ENCODE results near the gene CDC27.

The CDC27 gene

DNA sequence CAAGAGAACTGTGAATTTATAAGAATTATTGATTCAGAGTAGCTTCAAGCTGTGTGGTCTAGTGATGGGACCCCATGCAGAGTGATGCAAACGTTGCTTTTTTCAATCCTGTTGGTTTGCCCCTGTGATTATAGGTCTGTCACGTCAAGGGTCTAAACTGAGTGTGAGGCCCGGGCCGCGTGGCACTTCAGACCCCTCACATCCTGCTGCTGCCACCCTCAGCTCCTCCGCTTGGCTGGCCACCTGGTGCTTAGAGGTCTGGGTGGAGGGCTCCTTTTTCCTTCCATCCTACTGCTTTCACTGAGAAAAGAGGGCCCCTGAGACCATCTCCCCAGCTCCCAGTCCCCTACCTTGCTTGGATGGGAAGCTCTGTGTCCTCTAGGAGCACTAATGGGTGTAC is 32.1 kb upstream of the CDC27 start:
- TF ChIP-seq OSR1 (CRISPR knock-in tag; IDR thresholded peaks at IDR 0.05) (no peak), ZFP30 (CRISPR knock-in tag; IDR thresholded peaks at IDR 0.05) (no peak)
- TF ChIP-seq, protein P1, sequence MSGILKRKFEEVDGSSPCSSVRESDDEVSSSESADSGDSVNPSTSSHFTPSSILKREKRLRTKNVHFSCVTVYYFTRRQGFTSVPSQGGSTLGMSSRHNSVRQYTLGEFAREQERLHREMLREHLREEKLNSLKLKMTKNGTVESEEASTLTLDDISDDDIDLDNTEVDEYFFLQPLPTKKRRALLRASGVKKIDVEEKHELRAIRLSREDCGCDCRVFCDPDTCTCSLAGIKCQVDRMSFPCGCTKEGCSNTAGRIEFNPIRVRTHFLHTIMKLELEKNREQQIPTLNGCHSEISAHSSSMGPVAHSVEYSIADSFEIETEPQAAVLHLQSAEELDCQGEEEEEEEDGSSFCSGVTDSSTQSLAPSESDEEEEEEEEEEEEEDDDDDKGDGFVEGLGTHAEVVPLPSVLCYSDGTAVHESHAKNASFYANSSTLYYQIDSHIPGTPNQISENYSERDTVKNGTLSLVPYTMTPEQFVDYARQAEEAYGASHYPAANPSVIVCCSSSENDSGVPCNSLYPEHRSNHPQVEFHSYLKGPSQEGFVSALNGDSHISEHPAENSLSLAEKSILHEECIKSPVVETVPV (CRISPR knock-in tag; IDR thresholded peaks at IDR 0.05), result no peak
- ATAC-seq, result no peak

GRCh38 chr17:47220531-47220999 is 31.5 kb upstream of the CDC27 start:
- TF ChIP-seq, protein P1 (CRISPR knock-in tag; IDR thresholded peaks at IDR 0.05), result no peak
- TF ChIP-seq CSDC2 (CRISPR knock-in tag; IDR thresholded peaks at IDR 0.05) (no peak), ZNF70 (CRISPR knock-in tag; IDR thresholded peaks at IDR 0.05) (no peak), ZFP3 (CRISPR knock-in tag; IDR thresholded peaks at IDR 0.05) (no peak), RARB (CRISPR knock-in tag; IDR thresholded peaks at IDR 0.05) (no peak), TOX (CRISPR knock-in tag; IDR thresholded peaks at IDR 0.05; ENCODE audit: borderline replicate concordance) (no peak), PPARA (CRISPR knock-in tag; IDR thresholded peaks at IDR 0.05; ENCODE audit: borderline replicate concordance) (no peak), ZNF565 (CRISPR knock-in tag; conservative IDR thresholded peaks at IDR 0.05; ENCODE audit: low read depth) (no peak), ISL1 (CRISPR knock-in tag; IDR thresholded peaks at IDR 0.05) (no peak), GLIS3 (CRISPR knock-in tag; IDR thresholded peaks at IDR 0.05) (no peak), BACH2 (CRISPR knock-in tag; IDR thresholded peaks at IDR 0.05; ENCODE audit: borderline replicate concordance) (no peak), SNAI2 (CRISPR knock-in tag; IDR thresholded peaks at IDR 0.05) (no peak)
- TF ChIP-seq, protein P2, sequence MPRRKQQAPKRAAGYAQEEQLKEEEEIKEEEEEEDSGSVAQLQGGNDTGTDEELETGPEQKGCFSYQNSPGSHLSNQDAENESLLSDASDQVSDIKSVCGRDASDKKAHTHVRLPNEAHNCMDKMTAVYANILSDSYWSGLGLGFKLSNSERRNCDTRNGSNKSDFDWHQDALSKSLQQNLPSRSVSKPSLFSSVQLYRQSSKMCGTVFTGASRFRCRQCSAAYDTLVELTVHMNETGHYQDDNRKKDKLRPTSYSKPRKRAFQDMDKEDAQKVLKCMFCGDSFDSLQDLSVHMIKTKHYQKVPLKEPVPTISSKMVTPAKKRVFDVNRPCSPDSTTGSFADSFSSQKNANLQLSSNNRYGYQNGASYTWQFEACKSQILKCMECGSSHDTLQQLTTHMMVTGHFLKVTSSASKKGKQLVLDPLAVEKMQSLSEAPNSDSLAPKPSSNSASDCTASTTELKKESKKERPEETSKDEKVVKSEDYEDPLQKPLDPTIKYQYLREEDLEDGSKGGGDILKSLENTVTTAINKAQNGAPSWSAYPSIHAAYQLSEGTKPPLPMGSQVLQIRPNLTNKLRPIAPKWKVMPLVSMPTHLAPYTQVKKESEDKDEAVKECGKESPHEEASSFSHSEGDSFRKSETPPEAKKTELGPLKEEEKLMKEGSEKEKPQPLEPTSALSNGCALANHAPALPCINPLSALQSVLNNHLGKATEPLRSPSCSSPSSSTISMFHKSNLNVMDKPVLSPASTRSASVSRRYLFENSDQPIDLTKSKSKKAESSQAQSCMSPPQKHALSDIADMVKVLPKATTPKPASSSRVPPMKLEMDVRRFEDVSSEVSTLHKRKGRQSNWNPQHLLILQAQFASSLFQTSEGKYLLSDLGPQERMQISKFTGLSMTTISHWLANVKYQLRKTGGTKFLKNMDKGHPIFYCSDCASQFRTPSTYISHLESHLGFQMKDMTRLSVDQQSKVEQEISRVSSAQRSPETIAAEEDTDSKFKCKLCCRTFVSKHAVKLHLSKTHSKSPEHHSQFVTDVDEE (CRISPR knock-in tag; IDR thresholded peaks at IDR 0.05), result no peak
- no peak for ATAC-seq

- no peak for ATAC-seq
- TF ChIP-seq ZFP3 (CRISPR knock-in tag; IDR thresholded peaks at IDR 0.05) (no peak), GLIS3 (CRISPR knock-in tag; IDR thresholded peaks at IDR 0.05) (no peak)
- TF ChIP-seq, protein P3, sequence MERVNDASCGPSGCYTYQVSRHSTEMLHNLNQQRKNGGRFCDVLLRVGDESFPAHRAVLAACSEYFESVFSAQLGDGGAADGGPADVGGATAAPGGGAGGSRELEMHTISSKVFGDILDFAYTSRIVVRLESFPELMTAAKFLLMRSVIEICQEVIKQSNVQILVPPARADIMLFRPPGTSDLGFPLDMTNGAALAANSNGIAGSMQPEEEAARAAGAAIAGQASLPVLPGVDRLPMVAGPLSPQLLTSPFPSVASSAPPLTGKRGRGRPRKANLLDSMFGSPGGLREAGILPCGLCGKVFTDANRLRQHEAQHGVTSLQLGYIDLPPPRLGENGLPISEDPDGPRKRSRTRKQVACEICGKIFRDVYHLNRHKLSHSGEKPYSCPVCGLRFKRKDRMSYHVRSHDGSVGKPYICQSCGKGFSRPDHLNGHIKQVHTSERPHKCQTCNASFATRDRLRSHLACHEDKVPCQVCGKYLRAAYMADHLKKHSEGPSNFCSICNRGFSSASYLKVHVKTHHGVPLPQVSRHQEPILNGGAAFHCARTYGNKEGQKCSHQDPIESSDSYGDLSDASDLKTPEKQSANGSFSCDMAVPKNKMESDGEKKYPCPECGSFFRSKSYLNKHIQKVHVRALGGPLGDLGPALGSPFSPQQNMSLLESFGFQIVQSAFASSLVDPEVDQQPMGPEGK (CRISPR knock-in tag; IDR thresholded peaks at IDR 0.05; ENCODE audit: borderline replicate concordance), result no peak
Observed at GRCh38 chr17:47219621-47220475, 30.8 kb upstream of the CDC27 start.

- no peak for ATAC-seq
- TF ChIP-seq, protein P3 (CRISPR knock-in tag; IDR thresholded peaks at IDR 0.05; ENCODE audit: borderline replicate concordance), result no peak
- TF ChIP-seq, protein P4, sequence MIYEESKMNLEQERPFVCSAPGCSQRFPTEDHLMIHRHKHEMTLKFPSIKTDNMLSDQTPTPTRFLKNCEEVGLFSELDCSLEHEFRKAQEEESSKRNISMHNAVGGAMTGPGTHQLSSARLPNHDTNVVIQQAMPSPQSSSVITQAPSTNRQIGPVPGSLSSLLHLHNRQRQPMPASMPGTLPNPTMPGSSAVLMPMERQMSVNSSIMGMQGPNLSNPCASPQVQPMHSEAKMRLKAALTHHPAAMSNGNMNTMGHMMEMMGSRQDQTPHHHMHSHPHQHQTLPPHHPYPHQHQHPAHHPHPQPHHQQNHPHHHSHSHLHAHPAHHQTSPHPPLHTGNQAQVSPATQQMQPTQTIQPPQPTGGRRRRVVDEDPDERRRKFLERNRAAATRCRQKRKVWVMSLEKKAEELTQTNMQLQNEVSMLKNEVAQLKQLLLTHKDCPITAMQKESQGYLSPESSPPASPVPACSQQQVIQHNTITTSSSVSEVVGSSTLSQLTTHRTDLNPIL (CRISPR knock-in tag; IDR thresholded peaks at IDR 0.05; ENCODE audit: low read depth), result no peak
- no peak for TF ChIP-seq TOX (CRISPR knock-in tag; IDR thresholded peaks at IDR 0.05; ENCODE audit: borderline replicate concordance)
- TF ChIP-seq BACH2 (CRISPR knock-in tag; IDR thresholded peaks at IDR 0.05; ENCODE audit: borderline replicate concordance), result no peak
- no peak for TF ChIP-seq ZC3H10 (CRISPR knock-in tag; IDR thresholded peaks at IDR 0.05)
- TF ChIP-seq ESRRG (CRISPR knock-in tag; IDR thresholded peaks at IDR 0.05), result no peak
- TF ChIP-seq ZFP30 (CRISPR knock-in tag; IDR thresholded peaks at IDR 0.05), result no peak
- TF ChIP-seq SNAI2 (CRISPR knock-in tag; IDR thresholded peaks at IDR 0.05), result no peak
- TF ChIP-seq ZNF565 (CRISPR knock-in tag; conservative IDR thresholded peaks at IDR 0.05; ENCODE audit: low read depth), result no peak
- no peak for TF ChIP-seq PPARA (CRISPR knock-in tag; IDR thresholded peaks at IDR 0.05; ENCODE audit: borderline replicate concordance)
- no peak for TF ChIP-seq GLIS3 (CRISPR knock-in tag; IDR thresholded peaks at IDR 0.05)
- no peak for TF ChIP-seq ZNF8 (CRISPR knock-in tag; IDR thresholded peaks at IDR 0.05)
- no peak for TF ChIP-seq ISL1 (CRISPR knock-in tag; IDR thresholded peaks at IDR 0.05)
Observed at GRCh38 chr17:47218896-47219430, 29.9 kb upstream of the CDC27 start.
